DMS53 treated with DMSO at 0.1 percent for 48 hours (cell line): Measurements from ENCODE around the gene RREB1.
A peak's percentile ranks its signal among the peaks of the same experiment; 100 is the strongest.

Experiments
- DNase-seq: peaks from one replicate; lab custom pipeline; 2025; ENCODE audit not compliant: unreplicated experiment; lab: John Stamatoyannopoulos, UW

RREB1 gene

DNA sequence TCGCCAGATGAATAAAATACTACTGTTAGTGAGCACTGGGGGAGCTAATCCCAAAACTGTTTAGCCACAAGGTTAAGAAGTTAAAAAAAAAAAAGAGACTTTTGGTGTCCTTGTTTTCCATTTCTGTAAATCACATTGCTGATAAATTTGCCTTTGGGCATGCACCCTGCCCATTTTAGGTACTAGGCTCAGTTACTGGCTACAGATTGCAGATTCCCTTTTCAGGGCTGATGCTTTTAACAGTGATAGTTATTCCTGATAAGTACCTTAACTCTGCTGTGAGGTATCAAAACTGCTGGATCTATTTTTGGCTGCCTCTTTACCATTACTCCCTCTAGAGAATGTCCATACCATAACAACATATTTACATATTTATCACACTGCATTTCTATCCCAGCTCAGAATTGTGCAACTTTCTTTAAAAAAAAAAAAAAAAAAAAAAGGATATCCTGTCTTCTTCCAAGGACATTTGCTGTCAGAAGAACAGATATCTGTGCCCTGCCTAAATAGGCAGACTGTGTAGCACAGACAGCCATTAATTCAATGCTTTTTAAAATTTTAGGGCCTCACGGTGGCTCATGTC lies 110.7 kb downstream of the RREB1 start:
- DNase-seq = no peak

- DNase-seq = no peak
These were observed 111.5 kb downstream of the RREB1 start for GRCh38 chr6:7219310-7219709.

GRCh38 chr6:7222197-7222596 lies 114.4 kb downstream of the RREB1 start:
- DNase-seq = no peak

- DNase-seq = no peak
These were observed 117.0 kb downstream of the RREB1 start for GRCh38 chr6:7224731-7225130.

DNA sequence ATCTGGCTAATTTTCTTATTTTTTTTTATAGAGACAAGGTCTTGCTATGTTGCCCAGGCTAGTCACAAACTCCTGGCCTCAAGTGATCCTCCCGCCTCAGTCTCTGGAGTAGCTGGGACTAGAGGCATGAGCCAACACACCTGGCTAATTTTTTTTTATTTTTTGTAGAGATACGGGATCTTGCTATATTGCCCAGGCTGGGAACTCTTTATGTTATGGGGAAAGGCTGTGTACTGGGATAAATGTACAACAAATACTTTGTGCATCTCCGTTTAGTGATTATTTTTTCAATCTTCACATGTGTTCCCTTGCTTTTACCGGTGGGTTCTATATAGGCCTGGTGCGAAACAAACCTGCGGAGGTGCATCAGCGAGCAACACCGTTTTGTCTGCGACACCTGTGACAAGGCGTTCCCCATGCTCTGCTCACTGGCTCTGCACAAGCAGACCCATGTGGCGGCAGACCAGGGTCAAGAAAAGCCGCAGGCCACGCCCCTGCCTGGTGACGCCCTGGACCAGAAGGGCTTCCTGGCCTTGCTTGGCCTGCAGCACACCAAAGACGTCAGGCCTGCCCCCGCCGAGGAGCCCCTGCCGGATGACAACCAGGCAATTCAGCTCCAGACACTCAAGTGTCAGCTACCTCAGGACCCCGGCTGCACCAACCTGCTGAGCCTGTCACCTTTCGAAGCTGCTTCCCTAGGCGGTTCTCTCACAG lies 121.1 kb downstream of the RREB1 start:
- DNase-seq = no peak

DNA sequence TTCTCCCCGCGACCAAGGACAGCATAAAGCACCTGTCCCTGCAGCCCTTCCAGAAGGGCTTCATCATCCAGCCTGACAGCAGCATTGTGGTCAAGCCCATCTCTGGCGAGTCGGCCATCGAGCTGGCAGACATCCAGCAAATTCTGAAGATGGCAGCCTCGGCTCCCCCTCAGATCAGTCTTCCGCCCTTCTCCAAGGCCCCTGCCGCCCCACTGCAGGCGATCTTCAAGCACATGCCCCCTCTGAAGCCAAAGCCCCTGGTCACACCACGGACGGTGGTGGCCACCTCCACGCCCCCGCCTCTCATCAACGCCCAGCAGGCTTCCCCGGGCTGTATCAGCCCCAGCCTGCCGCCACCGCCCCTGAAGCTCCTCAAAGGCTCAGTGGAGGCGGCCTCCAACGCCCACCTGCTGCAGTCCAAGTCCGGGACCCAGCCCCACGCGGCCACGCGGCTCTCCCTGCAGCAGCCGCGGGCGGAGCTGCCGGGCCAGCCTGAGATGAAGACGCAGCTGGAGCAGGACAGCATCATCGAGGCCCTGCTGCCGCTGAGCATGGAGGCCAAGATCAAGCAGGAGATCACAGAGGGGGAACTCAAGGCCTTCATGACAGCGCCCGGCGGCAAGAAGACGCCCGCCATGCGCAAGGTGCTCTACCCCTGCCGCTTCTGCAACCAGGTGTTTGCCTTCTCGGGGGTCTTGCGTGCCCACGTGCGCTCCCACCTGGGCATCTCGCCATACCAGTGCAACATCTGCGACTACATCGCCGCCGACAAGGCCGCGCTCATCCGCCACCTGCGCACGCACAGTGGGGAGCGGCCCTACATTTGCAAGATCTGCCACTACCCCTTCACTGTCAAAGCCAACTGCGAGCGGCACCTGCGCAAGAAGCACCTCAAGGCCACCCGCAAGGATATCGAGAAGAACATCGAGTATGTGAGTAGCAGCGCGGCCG lies 121.9 kb downstream of the RREB1 start:
- no peak for DNase-seq

GRCh38 chr6:7230327-7230691 lies 122.5 kb downstream of the RREB1 start:
- no peak for DNase-seq

- DNase-seq = no peak
These were observed 123.4 kb downstream of the RREB1 start for GRCh38 chr6:7230956-7231713.

- DNase-seq = no peak
These were observed 124.6 kb downstream of the RREB1 start for GRCh38 chr6:7232351-7232750.

GRCh38 chr6:7234547-7234946 lies 126.8 kb downstream of the RREB1 start:
- no peak for DNase-seq

DNA sequence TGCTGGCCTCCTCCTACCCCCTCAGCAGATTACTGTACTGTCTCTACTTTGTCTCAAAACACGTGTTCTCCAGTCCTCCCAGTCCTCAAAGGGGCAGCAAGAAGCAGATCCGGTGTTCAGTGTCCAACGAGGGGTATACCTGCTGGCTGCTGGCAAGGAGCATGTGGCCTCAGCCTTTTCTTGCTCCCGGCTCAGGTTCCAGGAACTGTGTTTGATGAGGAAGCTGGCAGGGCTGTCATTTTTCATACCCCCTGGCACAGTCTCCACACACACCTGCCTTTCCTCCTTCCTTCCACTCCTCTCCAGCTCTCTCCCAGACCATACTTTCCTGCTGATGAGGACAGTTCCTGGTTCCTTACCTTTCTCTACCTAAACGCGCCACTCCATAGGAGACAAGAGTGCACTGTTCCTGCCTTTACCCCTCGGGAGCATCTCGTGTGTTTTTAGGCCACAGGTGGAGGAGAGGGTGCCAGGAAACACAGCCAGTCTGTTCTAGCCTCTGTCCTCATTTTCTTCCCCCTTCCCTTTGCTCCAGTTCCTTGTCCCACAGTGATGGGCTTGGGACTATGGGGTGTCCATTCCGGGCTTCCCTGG lies 128.0 kb downstream of the RREB1 start:
- DNase-seq = peak; percentile 36

- DNase-seq = no peak
These were observed 128.8 kb downstream of the RREB1 start for GRCh38 chr6:7236306-7237209.

DNA sequence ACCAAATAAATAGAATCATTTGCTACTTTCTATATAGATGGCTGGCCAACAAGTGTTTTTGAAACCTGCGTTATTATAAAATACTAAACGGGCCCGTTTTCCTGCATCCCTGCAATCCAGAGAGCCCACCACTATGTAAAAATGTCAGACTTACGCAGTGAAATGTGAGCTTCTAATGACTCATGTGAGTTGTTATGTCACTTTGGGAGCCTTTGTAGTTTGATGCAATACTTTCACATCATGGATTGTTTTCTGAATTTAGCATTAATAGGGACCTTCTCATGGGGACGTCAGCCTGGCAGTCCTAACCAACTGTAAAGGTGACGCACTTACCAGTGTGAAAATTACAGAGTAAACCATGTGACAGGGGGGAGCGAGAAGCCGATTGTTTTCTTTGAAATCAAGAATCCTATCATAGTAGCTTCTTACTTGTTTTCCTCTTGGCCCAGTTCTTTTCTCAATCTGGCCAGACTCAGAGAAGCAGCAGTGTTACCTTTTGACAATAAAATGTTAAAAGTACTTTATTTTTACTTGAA lies 130.0 kb downstream of the RREB1 start:
- DNase-seq = no peak

DNA sequence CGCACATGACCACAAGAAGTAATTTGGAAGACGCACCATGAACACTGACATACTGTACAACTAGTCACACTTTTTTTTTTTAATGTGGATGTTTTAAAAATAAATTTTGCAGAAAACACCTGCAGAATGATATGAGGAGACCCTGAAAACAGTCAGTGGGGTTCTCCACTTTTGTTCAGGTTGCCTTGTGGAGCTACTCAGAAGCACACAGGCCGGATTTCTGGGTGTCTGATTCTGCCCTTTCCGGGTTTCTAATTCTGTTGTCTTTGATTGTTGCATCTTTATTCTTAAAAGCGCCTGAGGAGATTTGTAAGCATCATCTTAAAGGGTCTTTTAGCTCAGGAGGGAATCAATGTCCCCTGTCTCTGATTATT lies 130.8 kb downstream of the RREB1 start:
- DNase-seq = no peak

DNA sequence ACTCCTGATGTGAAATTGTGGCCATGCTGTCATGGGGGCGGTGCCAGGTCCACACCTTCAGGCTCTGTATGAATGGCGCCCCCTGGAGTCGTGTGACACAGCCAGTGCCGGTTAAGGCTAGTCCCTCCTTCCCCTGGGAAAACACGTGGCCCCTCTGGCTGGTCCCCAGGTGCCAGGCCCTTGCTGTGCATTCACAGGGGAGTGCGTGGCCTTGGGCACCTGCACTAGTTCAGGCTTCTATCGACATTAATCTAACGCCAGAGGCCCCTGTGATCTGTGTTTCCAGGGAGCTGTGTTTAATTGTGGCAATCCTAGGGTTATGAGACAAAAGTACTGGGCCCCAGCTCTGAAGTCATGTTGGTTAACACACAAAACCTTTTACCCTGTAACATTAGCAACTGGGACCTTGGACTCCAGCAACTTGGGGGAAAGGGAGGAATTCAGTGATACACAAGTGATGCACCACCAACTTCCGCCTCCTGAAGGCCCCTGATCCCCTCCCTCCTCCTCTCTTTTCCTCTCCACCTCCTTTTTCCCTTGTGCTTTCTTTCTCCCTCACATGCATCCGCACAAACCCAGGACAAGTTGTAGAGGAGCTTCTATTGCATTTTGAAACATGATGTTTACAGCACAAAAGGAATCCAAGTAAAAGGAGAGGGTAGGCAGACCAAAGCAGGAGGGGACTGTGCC lies 131.3 kb downstream of the RREB1 start:
- peak; percentile 87 for DNase-seq

DNA sequence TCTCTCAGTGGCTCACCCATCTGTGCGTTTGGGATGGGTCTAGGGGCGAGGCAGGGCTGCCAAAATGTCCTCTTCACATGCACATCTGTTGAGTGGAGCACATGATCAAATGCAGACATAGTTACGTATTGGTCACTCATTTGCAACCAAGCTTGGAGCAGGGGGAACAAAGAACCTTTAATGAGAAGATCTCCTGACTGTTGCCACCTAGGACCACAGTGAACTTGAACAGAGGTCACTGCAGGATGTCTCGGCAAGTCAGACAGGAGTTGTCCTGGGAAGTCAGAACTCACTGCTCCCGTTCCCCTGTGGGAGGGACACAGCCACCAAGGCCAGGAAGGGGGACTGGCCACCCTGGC lies 131.8 kb downstream of the RREB1 start:
- no peak for DNase-seq

DNA sequence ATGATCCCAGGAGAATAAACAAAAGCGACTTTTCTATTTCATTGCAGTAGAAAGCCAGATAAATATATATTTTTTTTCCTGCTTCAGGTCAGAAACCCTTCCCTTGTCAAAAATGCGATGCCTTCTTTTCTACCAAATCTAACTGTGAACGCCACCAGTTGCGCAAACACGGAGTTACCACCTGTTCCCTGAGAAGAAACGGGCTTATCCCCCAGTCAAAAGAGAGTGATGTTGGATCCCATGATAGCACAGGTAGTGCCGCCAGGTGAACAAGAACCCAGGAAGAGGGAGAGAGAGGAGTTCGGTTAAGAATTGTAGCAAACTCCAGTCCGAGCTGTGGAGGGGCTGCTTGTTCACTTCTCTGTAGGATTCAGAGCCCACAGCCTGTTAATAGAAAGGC lies 132.6 kb downstream of the RREB1 start:
- no peak for DNase-seq

DNA sequence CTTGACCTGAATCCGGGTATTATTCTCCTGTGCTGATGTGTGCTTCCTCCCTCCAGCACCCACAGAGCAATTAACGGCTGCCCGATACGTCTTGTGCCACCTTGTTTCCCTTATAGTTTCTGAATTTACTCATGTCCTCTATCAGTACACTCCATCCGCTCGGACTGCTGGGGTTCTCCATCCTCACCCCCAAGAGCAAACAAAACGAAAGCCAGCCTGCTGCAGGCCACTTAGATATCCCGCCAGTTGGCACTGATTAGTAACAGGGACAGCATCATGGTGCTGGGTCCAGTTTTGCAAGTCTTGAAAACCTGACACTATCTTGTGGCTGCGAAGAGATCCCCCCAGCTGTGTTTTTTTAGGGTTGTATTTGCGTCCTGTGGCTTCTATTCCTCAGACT lies 133.4 kb downstream of the RREB1 start:
- no peak for DNase-seq
